ENCODE data around the gene PACS2.

The PACS2 gene

DNA sequence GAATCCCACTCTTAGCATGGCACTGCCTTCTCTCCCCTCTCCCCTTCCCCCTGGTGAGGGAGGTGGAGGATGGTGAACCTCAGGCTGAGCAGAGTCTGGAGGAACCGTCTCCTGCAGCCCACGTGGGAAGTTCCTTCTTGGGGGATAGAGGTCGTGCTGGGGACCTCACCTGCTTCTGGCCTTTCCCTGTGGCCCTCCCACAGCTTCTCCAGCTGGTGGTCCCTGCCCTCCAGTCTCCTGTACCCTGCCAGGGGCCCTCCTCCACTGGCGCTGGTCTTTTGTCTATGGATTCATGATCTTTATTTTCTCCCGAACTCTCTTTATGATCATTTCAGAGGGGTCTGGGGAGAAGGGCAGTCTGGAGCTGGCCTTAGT is 96.1 kb downstream of the PACS2 start:
- no peak for DNase-seq (ENCODE audit: extremely low read depth, insufficient read length)
- TF ChIP-seq, protein P1, sequence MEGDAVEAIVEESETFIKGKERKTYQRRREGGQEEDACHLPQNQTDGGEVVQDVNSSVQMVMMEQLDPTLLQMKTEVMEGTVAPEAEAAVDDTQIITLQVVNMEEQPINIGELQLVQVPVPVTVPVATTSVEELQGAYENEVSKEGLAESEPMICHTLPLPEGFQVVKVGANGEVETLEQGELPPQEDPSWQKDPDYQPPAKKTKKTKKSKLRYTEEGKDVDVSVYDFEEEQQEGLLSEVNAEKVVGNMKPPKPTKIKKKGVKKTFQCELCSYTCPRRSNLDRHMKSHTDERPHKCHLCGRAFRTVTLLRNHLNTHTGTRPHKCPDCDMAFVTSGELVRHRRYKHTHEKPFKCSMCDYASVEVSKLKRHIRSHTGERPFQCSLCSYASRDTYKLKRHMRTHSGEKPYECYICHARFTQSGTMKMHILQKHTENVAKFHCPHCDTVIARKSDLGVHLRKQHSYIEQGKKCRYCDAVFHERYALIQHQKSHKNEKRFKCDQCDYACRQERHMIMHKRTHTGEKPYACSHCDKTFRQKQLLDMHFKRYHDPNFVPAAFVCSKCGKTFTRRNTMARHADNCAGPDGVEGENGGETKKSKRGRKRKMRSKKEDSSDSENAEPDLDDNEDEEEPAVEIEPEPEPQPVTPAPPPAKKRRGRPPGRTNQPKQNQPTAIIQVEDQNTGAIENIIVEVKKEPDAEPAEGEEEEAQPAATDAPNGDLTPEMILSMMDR (IDR thresholded peaks at IDR 0.05; ENCODE audit: insufficient read depth, low read length, poor library complexity, severe bottlenecking) = no peak
- H3K4me3 ChIP-seq (replicated peaks; ENCODE audit: low read depth, low read length) = no peak overlapping the region
- H3K27me3 ChIP-seq (replicated peaks; ENCODE audit: control insufficient read depth, insufficient read depth, low read length) = no peaks in the 10 kb centered on the region
- no peaks in the 10 kb centered on the region for H3K36me3 ChIP-seq (ENCODE audit: control insufficient read depth, insufficient read depth, low read length)

DNA sequence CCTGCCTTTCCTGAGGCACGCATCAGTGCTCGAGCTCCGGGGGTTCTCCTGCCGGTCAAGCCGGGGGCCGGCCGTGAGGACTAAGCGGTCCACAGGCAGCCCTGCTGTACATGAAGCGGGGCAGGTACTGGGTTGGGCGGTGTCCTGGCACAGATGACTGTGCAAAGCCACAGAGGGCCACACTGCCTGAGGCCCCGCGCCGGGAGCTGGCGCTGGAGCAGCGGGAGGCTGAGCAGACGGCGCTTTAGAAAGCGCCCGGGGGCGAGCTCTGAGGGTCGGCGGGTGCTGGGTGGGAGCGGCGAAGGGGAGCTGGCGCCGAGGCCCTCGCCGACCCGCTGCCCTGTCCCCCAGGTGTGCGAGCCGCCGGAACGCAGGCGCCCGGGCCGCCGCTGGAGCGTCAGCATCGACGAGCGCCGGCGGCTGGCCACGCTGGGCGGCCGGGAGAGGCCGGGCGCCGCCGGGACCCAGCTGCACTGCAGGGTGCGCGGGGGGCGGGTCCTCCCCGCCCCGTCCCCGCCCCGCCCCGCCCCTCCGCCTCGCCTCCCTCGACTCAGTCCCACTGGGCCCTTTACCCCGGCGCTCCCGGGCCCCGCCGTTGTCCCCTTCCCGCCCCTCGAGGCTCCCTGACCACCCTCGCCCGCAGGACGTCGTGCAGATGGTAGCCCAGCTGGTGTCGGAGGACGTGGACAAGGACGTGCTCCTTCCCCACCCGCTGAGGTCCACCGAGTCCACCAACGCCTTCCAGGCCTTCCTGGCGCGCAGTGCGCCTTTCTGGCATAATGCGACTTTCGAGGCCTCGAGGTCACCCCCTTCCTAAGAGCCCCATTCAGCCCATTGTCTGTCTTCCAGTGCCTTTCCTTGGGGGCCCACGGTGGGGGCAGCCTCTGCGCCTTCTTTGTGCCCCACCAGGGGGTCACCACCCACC is 96.7 kb downstream of the PACS2 start:
- no peak overlapping the region; the same call in 1 of the 2 replicates for H3K4me3 ChIP-seq (replicated peaks; ENCODE audit: low read depth, low read length)
- no peaks in the 10 kb centered on the region for H3K27me3 ChIP-seq (replicated peaks; ENCODE audit: control insufficient read depth, insufficient read depth, low read length)
- TF ChIP-seq, protein P1 (IDR thresholded peaks at IDR 0.05; ENCODE audit: insufficient read depth, low read length, poor library complexity, severe bottlenecking) = no peak
- no peaks in the 10 kb centered on the region for H3K36me3 ChIP-seq (ENCODE audit: control insufficient read depth, insufficient read depth, low read length)
- no peak for DNase-seq (ENCODE audit: extremely low read depth, insufficient read length)

- TF ChIP-seq, protein P1 (IDR thresholded peaks at IDR 0.05; ENCODE audit: insufficient read depth, low read length, poor library complexity, severe bottlenecking) = no peak
- no peak for DNase-seq (ENCODE audit: extremely low read depth, insufficient read length)
- H3K4me3 ChIP-seq (replicated peaks; ENCODE audit: low read depth, low read length) = no peak overlapping the region
- H3K27me3 ChIP-seq (replicated peaks; ENCODE audit: control insufficient read depth, insufficient read depth, low read length) = no peaks in the 10 kb centered on the region
- H3K36me3 ChIP-seq (ENCODE audit: control insufficient read depth, insufficient read depth, low read length) = no peaks in the 10 kb centered on the region
Observed at GRCh38 chr14:105411985-105412770, 97.6 kb downstream of the PACS2 start.

- no peak for DNase-seq (ENCODE audit: extremely low read depth, insufficient read length)
- TF ChIP-seq, protein P1 (IDR thresholded peaks at IDR 0.05; ENCODE audit: insufficient read depth, low read length, poor library complexity, severe bottlenecking) = no peak
- no peaks in the 10 kb centered on the region for H3K36me3 ChIP-seq (ENCODE audit: control insufficient read depth, insufficient read depth, low read length)
- H3K27me3 ChIP-seq (replicated peaks; ENCODE audit: control insufficient read depth, insufficient read depth, low read length) = no peaks in the 10 kb centered on the region
- no peak overlapping the region for H3K4me3 ChIP-seq (replicated peaks; ENCODE audit: low read depth, low read length)
Observed at GRCh38 chr14:105412771-105413543, 98.4 kb downstream of the PACS2 start.

DNA sequence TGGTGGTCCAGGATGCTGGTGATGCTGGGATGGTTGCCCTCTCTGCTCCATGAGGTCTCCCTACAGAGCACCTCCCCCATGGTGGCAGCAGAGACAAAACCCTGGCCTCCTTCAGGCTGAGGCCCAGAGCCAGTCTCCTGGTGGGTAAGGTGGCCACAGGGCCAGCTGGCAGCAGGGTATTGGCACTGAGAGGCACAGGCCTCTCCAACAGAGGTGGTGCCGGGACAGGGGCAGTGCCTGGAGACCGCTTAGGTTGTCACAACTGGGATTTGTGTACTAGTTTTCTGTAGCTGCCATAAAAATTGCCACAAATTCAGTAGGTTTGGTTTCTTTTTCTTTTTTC is 99.0 kb downstream of the PACS2 start:
- DNase-seq (ENCODE audit: extremely low read depth, insufficient read length) = no peak
- H3K27me3 ChIP-seq (replicated peaks; ENCODE audit: control insufficient read depth, insufficient read depth, low read length) = no peaks in the 10 kb centered on the region
- H3K4me3 ChIP-seq (replicated peaks; ENCODE audit: low read depth, low read length) = no peak overlapping the region
- no peaks in the 10 kb centered on the region for H3K36me3 ChIP-seq (ENCODE audit: control insufficient read depth, insufficient read depth, low read length)
- TF ChIP-seq, protein P1 (IDR thresholded peaks at IDR 0.05; ENCODE audit: insufficient read depth, low read length, poor library complexity, severe bottlenecking) = no peak
